ENCODE results near the gene SSBP4.

The SSBP4 gene

GRCh38 chr19:18408053-18408476 is 11.1 kb upstream of the SSBP4 start:
- Histone ChIP-seq H3K4me2 (peak overlapping the region; percentile 82), H3K27ac (no peak overlapping the region), H3K9me3 (no peaks in the 10 kb centered on the region), H3K4me3 (no peak overlapping the region), H3K27me3 (peaks cover 6% of the 10 kb centered on the region), H3K4me1 (peaks cover 44% of the 10 kb centered on the region), H3K9ac (no peak overlapping the region), H3K36me3 (no peaks in the 10 kb centered on the region), H4K20me1 (peaks cover 8% of the 10 kb centered on the region; the same call in 1 of the 2 replicates)
- no peak; the same call in 1 of the 2 replicates for TF ChIP-seq Cebpa-rat (IDR thresholded peaks at IDR 0.05)

- Histone ChIP-seq H3K27me3 (peaks cover 6% of the 10 kb centered on the region), H3K4me2 (no peak overlapping the region), H3K4me1 (peaks cover 65% of the 10 kb centered on the region), H4K20me1 (peaks cover 8% of the 10 kb centered on the region; the same call in 1 of the 2 replicates), H3K36me3 (no peaks in the 10 kb centered on the region), H3K27ac (no peak overlapping the region), H3K9me3 (no peaks in the 10 kb centered on the region), H3K9ac (no peak overlapping the region), H3K4me3 (no peak overlapping the region)
- no peak for TF ChIP-seq Cebpa-rat (IDR thresholded peaks at IDR 0.05)
These were observed 6.5 kb upstream of the SSBP4 start for GRCh38 chr19:18412610-18413239.

DNA sequence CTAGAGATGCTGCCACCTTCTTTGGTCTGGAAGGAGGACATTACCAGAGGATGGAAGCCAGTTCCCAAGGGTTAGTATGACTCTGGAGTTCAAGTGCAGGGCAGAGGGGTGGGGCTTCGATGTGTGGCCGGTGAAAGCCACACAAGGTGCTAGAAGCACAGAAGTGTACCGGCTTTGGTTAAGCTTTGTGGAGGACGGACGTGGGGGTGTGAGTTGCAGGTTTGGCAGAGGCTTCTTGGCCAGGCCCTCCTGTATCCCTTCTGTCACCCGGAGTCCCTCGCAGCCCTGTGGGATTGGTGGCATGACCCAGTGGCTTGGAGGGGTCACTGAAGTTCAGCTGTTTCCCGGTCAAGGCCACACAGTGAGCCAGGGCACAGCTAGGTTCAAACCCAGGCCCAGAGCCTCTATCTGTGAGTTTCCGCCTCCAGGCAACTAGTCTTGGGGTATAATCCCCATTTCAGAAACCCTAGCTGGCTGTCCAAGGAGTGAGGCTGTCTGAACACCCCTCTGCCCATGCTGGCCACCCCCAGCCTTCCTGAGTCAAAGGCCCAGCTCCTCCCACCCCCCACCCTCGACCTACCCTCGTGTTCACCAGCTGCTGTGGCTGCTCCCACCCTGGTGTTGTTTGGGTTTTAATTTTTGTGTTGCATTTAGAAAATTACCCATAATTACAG is 4.6 kb upstream of the SSBP4 start:
- Histone ChIP-seq H3K4me1 (peaks cover 60% of the 10 kb centered on the region), H3K27me3 (no peaks in the 10 kb centered on the region), H4K20me1 (no peaks in the 10 kb centered on the region), H3K4me3 (peak overlapping the region; percentile 60), H3K4me2 (peak overlapping the region; percentile 98), H3K36me3 (no peaks in the 10 kb centered on the region), H3K9ac (peak overlapping the region; percentile 73), H3K27ac (peak overlapping the region; percentile 94), H3K9me3 (no peaks in the 10 kb centered on the region)
- no peak for TF ChIP-seq Cebpa-rat (IDR thresholded peaks at IDR 0.05)

DNA sequence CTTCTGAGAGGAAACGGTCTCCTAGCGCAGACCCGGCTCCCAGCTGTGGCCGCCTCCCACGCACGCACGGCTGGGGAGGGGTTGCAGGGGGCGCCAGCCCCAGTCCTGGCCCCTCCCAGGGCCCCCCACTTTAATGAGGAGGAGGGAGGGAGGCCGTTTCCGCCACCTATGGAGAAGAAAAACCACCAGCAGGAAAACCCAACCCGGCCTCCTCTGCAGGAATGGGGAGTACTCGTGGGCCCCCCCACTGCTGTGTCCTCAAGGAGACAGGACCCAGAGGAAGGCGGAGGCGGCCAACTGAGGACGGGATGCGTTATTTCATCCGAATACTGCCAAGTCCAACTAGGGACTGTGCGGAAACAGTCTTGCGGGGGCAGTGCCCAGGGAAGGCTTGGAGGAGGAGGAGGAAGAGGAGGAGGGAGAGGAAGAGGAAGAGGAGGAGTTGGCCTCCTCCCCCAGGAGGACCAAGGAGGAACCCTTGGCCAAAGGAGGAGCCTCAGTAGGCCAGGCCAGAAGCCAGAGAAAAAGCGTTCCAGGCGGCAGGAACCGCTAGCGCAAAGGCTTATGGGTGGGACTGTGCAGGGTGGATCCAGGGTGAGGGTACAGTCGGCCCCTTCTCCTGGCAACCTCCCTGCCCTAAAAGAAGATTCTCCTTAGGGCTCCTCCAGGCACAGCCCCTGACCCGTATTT is 3.9 kb upstream of the SSBP4 start:
- Histone ChIP-seq H3K9ac (peak overlapping the region; percentile 73), H3K27ac (peak overlapping the region; percentile 94)

DNA sequence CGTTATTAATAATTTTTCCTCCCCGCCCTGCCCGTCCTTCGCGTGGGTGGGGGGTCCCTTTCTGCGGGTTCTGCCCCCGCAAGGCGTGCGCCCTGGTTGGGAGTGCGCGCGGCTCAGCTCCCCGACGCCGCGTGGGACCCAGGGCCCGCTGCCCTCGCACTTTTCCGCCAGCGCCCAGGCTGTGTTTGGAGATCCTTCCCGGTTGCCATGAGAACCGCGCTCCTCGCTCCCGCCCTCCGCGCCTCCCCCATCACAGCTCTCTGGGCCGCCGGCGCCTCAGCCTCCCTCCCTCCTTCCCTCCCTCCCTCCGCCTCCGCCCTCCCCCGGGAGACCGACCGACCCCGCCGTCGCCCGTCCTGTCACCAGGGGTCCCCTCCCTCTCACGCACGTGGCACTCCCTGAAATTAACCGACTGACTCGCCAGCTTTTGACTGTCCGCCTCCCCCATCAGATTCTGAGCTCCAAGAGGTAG is 2.4 kb upstream of the SSBP4 start:
- peak overlapping the region; percentile 98 for H3K4me2 ChIP-seq
- no peak for TF ChIP-seq Cebpa-rat (IDR thresholded peaks at IDR 0.05)
- no peaks in the 10 kb centered on the region for H3K27me3 ChIP-seq
- peak overlapping the region; percentile 94 for H3K27ac ChIP-seq
- H3K4me1 ChIP-seq, result peaks cover 69% of the 10 kb centered on the region
- H4K20me1 ChIP-seq, result peaks cover 15% of the 10 kb centered on the region
- H3K9me3 ChIP-seq, result no peaks in the 10 kb centered on the region
- H3K4me3 ChIP-seq, result peak overlapping the region; percentile 63
- peak overlapping the region; percentile 76 for H3K9ac ChIP-seq
- no peaks in the 10 kb centered on the region for H3K36me3 ChIP-seq

More for the DNA sequence above, 3.9 kb upstream of the SSBP4 start:
- no peaks in the 10 kb centered on the region for H3K27me3 ChIP-seq
- H3K4me3 ChIP-seq, result peak overlapping the region; percentile 60
- H3K9me3 ChIP-seq, result no peaks in the 10 kb centered on the region
- peak overlapping the region; percentile 98 for H3K4me2 ChIP-seq
- no peak for TF ChIP-seq Cebpa-rat (IDR thresholded peaks at IDR 0.05)
- peaks cover under 1% of the 10 kb centered on the region; the same call in 1 of the 2 replicates for H4K20me1 ChIP-seq
- no peaks in the 10 kb centered on the region for H3K36me3 ChIP-seq
- peaks cover 56% of the 10 kb centered on the region for H3K4me1 ChIP-seq

DNA sequence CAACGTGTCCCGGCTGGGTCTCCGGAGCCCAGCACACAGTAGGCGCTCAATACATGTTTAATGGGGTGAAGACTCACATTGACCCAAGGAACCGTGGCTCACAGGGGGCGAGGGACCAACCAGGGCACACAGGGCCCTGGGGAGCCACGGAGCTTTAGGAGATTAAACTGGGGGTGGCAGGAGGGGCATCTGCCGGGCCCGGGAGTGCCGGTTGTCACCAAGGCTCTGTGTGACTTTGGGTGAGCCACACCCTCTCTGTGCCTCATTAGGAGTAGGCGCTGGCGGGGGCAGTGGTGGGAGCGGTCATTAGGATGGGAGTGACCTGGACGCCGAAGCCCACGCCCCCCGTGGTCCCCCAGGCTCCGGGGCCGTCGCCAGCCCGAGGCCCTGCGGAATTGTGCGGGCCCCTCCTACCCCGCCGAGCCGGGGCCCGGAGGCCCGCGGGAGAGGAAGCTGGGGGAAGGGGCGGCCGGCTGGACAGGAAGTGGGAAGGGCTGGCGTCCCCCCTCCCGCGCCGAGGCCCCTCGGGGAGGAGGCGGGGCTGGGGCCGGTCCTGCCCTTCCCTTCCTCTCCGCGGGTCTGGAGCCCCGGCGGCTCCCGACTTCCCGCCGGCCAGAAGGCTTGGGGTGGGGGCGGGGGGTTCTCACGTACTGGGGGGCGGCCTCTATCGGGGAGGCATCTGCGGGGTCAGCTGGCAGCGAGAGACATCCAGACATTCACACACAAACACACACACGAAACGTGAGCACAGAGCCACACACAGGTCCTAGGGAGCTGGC is 1.8 kb upstream of the SSBP4 start:
- H3K36me3 ChIP-seq, result 0 out of 2 replicates have a peak, but pooled peaks cover 2% of the 10 kb centered on the region
- H3K27ac ChIP-seq, result peak overlapping the region; percentile 94
- H4K20me1 ChIP-seq, result peaks cover 21% of the 10 kb centered on the region
- peak overlapping the region; percentile 98 for H3K4me2 ChIP-seq
- peak overlapping the region; percentile 63 for H3K4me3 ChIP-seq
- no peak for TF ChIP-seq Cebpa-rat (IDR thresholded peaks at IDR 0.05)
- no peaks in the 10 kb centered on the region for H3K27me3 ChIP-seq
- H3K9ac ChIP-seq, result peak overlapping the region; percentile 76
- peaks cover 75% of the 10 kb centered on the region for H3K4me1 ChIP-seq
- no peaks in the 10 kb centered on the region for H3K9me3 ChIP-seq

DNA sequence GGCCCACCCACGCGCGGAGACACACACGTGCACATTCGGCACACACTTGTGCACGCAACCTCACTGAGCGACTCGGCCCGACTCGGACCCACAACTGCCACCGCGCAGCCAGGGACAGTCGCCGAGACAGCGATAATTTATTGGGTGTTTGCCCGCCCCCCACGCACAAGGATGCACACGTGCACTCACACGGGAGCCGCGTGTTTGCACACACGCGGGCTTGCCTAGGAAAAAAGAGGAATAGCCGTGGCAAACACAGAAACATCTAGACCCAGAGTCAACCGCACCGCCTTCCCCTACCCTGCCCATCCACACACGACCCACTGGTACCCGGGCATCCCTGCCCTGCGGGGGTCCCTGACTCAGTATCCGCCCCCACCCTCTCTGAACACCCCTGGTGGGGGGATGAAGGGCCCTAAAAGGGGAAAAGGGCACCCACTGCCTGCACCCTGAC is 1.1 kb upstream of the SSBP4 start:
- TF ChIP-seq Cebpa-rat (IDR thresholded peaks at IDR 0.05), result no peak
- peaks cover 81% of the 10 kb centered on the region for H3K4me1 ChIP-seq

GRCh38 chr19:18418483-18419194 is 559 bp upstream of the SSBP4 start:
- H3K4me2 ChIP-seq, result peak overlapping the region; percentile 98
- peak overlapping the region; percentile 94 for H3K27ac ChIP-seq
- H4K20me1 ChIP-seq, result peaks cover 33% of the 10 kb centered on the region
- H3K4me3 ChIP-seq, result peak overlapping the region; percentile 92
- TF ChIP-seq Cebpa-rat (IDR thresholded peaks at IDR 0.05), result no peak
- H3K4me1 ChIP-seq, result peaks cover 87% of the 10 kb centered on the region
- H3K9ac ChIP-seq, result peak overlapping the region; percentile 92
- H3K27me3 ChIP-seq, result no peaks in the 10 kb centered on the region
- 0 out of 2 replicates have a peak, but pooled peaks cover 7% of the 10 kb centered on the region for H3K36me3 ChIP-seq
- H3K9me3 ChIP-seq, result no peaks in the 10 kb centered on the region

More for the DNA sequence above, 1.1 kb upstream of the SSBP4 start:
- Histone ChIP-seq H3K4me3 (peak overlapping the region; percentile 63; the same call in 1 of the 2 replicates), H4K20me1 (peaks cover 28% of the 10 kb centered on the region), H3K9me3 (no peaks in the 10 kb centered on the region), H3K27me3 (no peaks in the 10 kb centered on the region), H3K27ac (peak overlapping the region; percentile 94), H3K9ac (peak overlapping the region; percentile 76; the same call in 1 of the 2 replicates), H3K36me3 (0 out of 2 replicates have a peak, but pooled peaks cover 7% of the 10 kb centered on the region), H3K4me2 (peak overlapping the region; percentile 98)

All from BLaER1 (cell line).